ENCODE measurements around the gene ZSCAN5C.
"Not testable (repeated sequence)": the region's sequence is repeated elsewhere in the genome, so short reads cannot be mapped to it uniquely, and the experiment has no call there.

Gene ZSCAN5C

DNA sequence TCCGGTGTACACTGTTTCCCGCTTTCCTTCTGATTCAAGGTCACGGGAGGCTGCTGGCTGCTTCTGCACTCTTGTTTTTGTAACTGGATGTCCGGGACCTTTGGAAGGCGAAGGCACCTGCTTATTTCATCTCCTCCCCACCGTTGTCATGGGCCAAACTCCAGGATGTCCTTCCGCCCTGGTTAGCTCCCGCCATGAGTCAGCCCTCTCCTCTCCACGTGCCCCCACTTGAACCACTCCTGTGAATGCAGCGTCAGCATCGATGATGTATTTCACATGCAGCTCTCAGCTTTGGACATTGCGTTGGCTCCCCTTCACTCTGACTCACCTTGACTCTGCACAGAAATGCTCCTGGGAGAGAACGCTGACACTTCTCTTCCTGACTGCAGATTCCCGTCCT, 31.8 kb upstream of the ZSCAN5C start:
- H2AFZ ChIP-seq (ENCODE audit: low read length), result no peak overlapping the region
- no peaks in the 10 kb centered on the region for H3K79me2 ChIP-seq (ENCODE audit: insufficient read depth, low read length)
- H4K20me1 ChIP-seq (ENCODE audit: insufficient read depth, low read length, poor library complexity, severe bottlenecking), result no peaks in the 10 kb centered on the region
- H3K36me3 ChIP-seq (ENCODE audit: insufficient read depth, low read length), result no peaks in the 10 kb centered on the region
- no peak overlapping the region for H3K9ac ChIP-seq (ENCODE audit: low read depth, low read length, poor library complexity, severe bottlenecking)
- no peaks in the 10 kb centered on the region for H3K4me1 ChIP-seq (ENCODE audit: insufficient read depth, low read length, poor library complexity, severe bottlenecking)
- H3K27me3 ChIP-seq (ENCODE audit: insufficient read depth, low read length, poor library complexity, severe bottlenecking), result no peaks in the 10 kb centered on the region
- no peak overlapping the region for H3K4me2 ChIP-seq (ENCODE audit: low read depth, low read length, poor library complexity, severe bottlenecking)
- no peaks in the 10 kb centered on the region for H3K9me3 ChIP-seq (ENCODE audit: insufficient read depth, low read depth, low read length)
- H3F3A ChIP-seq (ENCODE audit: low read depth), result no peaks in the 10 kb centered on the region; the same call in 1 of the 2 replicates
- TF ChIP-seq, protein P1, sequence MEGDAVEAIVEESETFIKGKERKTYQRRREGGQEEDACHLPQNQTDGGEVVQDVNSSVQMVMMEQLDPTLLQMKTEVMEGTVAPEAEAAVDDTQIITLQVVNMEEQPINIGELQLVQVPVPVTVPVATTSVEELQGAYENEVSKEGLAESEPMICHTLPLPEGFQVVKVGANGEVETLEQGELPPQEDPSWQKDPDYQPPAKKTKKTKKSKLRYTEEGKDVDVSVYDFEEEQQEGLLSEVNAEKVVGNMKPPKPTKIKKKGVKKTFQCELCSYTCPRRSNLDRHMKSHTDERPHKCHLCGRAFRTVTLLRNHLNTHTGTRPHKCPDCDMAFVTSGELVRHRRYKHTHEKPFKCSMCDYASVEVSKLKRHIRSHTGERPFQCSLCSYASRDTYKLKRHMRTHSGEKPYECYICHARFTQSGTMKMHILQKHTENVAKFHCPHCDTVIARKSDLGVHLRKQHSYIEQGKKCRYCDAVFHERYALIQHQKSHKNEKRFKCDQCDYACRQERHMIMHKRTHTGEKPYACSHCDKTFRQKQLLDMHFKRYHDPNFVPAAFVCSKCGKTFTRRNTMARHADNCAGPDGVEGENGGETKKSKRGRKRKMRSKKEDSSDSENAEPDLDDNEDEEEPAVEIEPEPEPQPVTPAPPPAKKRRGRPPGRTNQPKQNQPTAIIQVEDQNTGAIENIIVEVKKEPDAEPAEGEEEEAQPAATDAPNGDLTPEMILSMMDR (conservative IDR thresholded peaks at IDR 0.05; ENCODE audit: low read length), result no peak
- no peak for TF ChIP-seq EZH2phosphoT487 (IDR thresholded peaks at IDR 0.05; ENCODE audit: borderline replicate concordance)
- H3K9me2 ChIP-seq (replicated peaks; ENCODE audit: low read depth, low read length), result no peaks in the 10 kb centered on the region
- no peak overlapping the region for H3K4me3 ChIP-seq (ENCODE audit: low read length, poor library complexity, severe bottlenecking)

DNA sequence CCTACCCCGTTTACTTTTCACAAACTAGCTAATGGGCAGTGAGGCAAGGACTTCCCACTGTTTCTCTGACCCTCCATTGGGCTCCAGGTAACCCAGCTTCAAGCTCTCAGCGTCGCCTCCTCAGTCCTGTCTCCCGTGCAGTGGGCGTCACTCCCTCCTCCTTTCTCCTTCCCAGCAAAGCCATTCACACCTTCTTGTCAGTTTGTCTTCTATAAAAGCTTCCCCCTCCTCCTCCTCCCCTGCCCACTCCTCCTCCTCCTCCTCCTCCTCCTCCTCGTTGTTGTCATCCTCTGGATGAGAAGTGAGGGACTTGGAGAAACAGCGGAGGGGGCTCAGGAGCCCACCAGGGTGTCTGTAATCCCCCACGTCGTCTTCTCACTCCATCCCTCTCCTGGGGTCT, 28.0 kb upstream of the ZSCAN5C start:
- Histone ChIP-seq H3K27me3 (ENCODE audit: insufficient read depth, low read length, poor library complexity, severe bottlenecking) (no peaks in the 10 kb centered on the region), H4K20me1 (ENCODE audit: insufficient read depth, low read length, poor library complexity, severe bottlenecking) (no peaks in the 10 kb centered on the region), H3K4me2 (ENCODE audit: low read depth, low read length, poor library complexity, severe bottlenecking) (no peak overlapping the region), H2AFZ (ENCODE audit: low read length) (no peak overlapping the region), H3K9me3 (ENCODE audit: insufficient read depth, low read depth, low read length) (no peaks in the 10 kb centered on the region), H3K79me2 (ENCODE audit: insufficient read depth, low read length) (no peaks in the 10 kb centered on the region), H3K36me3 (ENCODE audit: insufficient read depth, low read length) (no peaks in the 10 kb centered on the region), H3K4me3 (ENCODE audit: low read length, poor library complexity, severe bottlenecking) (no peak overlapping the region), H3K9ac (ENCODE audit: low read depth, low read length, poor library complexity, severe bottlenecking) (no peak overlapping the region), H3K4me1 (ENCODE audit: insufficient read depth, low read length, poor library complexity, severe bottlenecking) (no peaks in the 10 kb centered on the region), H3F3A (ENCODE audit: low read depth) (no peaks in the 10 kb centered on the region; the same call in 1 of the 2 replicates), H3K9me2 (replicated peaks; ENCODE audit: low read depth, low read length) (no peaks in the 10 kb centered on the region)
- TF ChIP-seq, protein P1 (conservative IDR thresholded peaks at IDR 0.05; ENCODE audit: low read length), result no peak
- TF ChIP-seq EZH2phosphoT487 (IDR thresholded peaks at IDR 0.05; ENCODE audit: borderline replicate concordance), result no peak

DNA sequence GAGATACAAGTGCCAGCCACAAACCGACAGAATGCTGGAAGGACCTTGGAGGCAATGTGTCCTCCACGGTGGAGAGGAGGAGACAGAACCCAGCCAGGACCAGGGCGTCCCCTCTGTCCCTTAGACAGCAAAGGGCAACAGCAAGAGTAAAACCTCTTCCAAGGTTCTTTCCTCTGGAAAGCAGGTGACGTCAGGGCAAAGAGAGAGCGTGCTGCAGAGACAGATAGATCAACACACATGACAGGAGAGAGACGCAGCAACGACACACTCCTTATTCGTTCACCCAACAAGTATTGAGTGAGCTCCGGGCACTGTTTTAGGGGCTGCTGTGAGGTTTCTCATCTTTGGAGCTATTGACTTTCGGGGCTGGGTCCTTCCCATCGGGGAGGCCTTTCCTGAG, 27.5 kb upstream of the ZSCAN5C start:
- H3K9ac ChIP-seq (ENCODE audit: low read depth, low read length, poor library complexity, severe bottlenecking), result no peak overlapping the region
- H3K4me2 ChIP-seq (ENCODE audit: low read depth, low read length, poor library complexity, severe bottlenecking), result no peak overlapping the region
- H3K9me2 ChIP-seq (replicated peaks; ENCODE audit: low read depth, low read length), result no peaks in the 10 kb centered on the region
- H3F3A ChIP-seq (ENCODE audit: low read depth), result no peaks in the 10 kb centered on the region; the same call in 1 of the 2 replicates
- no peak overlapping the region for H2AFZ ChIP-seq (ENCODE audit: low read length)
- H4K20me1 ChIP-seq (ENCODE audit: insufficient read depth, low read length, poor library complexity, severe bottlenecking), result no peaks in the 10 kb centered on the region
- no peak overlapping the region for H3K4me3 ChIP-seq (ENCODE audit: low read length, poor library complexity, severe bottlenecking)
- H3K79me2 ChIP-seq (ENCODE audit: insufficient read depth, low read length), result no peaks in the 10 kb centered on the region
- no peak for TF ChIP-seq EZH2phosphoT487 (IDR thresholded peaks at IDR 0.05; ENCODE audit: borderline replicate concordance)
- TF ChIP-seq, protein P1 (conservative IDR thresholded peaks at IDR 0.05; ENCODE audit: low read length), result no peak
- H3K27me3 ChIP-seq (ENCODE audit: insufficient read depth, low read length, poor library complexity, severe bottlenecking), result no peaks in the 10 kb centered on the region
- no peaks in the 10 kb centered on the region for H3K9me3 ChIP-seq (ENCODE audit: insufficient read depth, low read depth, low read length)
- no peaks in the 10 kb centered on the region for H3K4me1 ChIP-seq (ENCODE audit: insufficient read depth, low read length, poor library complexity, severe bottlenecking)
- H3K36me3 ChIP-seq (ENCODE audit: insufficient read depth, low read length), result no peaks in the 10 kb centered on the region

DNA sequence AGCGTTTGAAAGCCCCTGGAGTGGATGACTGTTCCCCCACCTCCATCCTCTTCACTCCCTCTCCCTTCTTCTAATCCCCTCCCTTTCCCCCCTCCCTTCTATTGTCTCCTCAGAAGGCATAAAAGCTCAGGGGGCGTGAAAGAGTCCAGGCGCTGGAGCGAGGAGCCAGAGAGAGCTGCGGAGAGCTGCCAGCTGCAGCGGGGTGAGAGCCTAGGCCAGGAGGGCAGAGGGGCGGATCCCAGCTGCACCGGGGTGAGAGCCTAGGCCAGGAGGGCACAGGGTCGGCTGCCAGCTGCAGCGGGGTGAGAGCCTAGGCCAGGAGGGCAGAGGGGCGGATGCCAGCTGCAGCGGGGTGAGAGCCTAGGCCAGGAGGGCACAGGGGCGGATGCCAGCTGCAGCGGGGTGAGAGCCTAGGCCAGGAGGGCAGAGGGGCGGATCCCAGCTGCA, 26.2 kb upstream of the ZSCAN5C start, which contains the start of gene GALP:
GALP (plus strand) TSS at position 148 of the 447 bp plus-strand sequence. CDS start 1,101 bp downstream, outside the sequence.
- H3K4me2 ChIP-seq (ENCODE audit: low read depth, low read length, poor library complexity, severe bottlenecking); H4K20me1 ChIP-seq (ENCODE audit: insufficient read depth, low read length, poor library complexity, severe bottlenecking); H3K9me3 ChIP-seq (ENCODE audit: insufficient read depth, low read depth, low read length); H3K4me3 ChIP-seq (ENCODE audit: low read length, poor library complexity, severe bottlenecking); H3K79me2 ChIP-seq (ENCODE audit: insufficient read depth, low read length); H3K9ac ChIP-seq (ENCODE audit: low read depth, low read length, poor library complexity, severe bottlenecking); H3K27me3 ChIP-seq (ENCODE audit: insufficient read depth, low read length, poor library complexity, severe bottlenecking); H2AFZ ChIP-seq (ENCODE audit: low read length); H3K4me1 ChIP-seq (ENCODE audit: insufficient read depth, low read length, poor library complexity, severe bottlenecking); H3K9me2 ChIP-seq (replicated peaks; ENCODE audit: low read depth, low read length); H3F3A ChIP-seq (ENCODE audit: low read depth); H3K36me3 ChIP-seq (ENCODE audit: insufficient read depth, low read length): not testable (repeated sequence)

DNA sequence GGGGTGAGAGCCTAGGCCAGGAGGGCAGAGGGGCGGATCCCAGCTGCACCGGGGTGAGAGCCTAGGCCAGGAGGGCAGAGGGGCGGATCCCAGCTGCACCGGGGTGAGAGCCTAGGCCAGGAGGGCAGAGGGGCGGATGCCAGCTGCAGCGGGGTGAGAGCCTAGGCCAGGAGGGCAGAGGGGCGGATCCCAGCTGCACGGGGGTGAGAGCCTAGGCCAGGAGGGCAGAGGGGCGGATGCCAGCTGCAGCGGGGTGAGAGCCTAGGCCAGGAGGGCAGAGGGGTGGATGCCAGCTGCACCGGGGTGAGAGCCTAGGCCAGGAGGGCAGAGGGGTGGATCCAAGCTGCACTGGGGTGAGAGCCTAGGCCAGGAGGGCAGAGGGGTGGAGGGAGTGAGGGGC, 25.8 kb upstream of the ZSCAN5C start:
- H4K20me1 ChIP-seq (ENCODE audit: insufficient read depth, low read length, poor library complexity, severe bottlenecking), result not testable (repeated sequence)

More for the DNA sequence above, 25.8 kb upstream of the ZSCAN5C start:
- H2AFZ ChIP-seq (ENCODE audit: low read length); H3K79me2 ChIP-seq (ENCODE audit: insufficient read depth, low read length); H3K4me2 ChIP-seq (ENCODE audit: low read depth, low read length, poor library complexity, severe bottlenecking); H3K36me3 ChIP-seq (ENCODE audit: insufficient read depth, low read length); H3K9ac ChIP-seq (ENCODE audit: low read depth, low read length, poor library complexity, severe bottlenecking); H3K4me3 ChIP-seq (ENCODE audit: low read length, poor library complexity, severe bottlenecking); H3K27me3 ChIP-seq (ENCODE audit: insufficient read depth, low read length, poor library complexity, severe bottlenecking); H3K9me3 ChIP-seq (ENCODE audit: insufficient read depth, low read depth, low read length); H3K9me2 ChIP-seq (replicated peaks; ENCODE audit: low read depth, low read length); H3K4me1 ChIP-seq (ENCODE audit: insufficient read depth, low read length, poor library complexity, severe bottlenecking); H3F3A ChIP-seq (ENCODE audit: low read depth): not testable (repeated sequence)
